SK-N-SH (cell line): ENCODE results near the gene RPS6KB2. TPM values are rescaled to one million over a fixed set of nuclear protein-coding genes. Genes with fewer than 3 reads are reported as not detected.

Experiments used
- CTCF ChIA-PET: fragments of 300-600, 350-600 bp; formaldehyde crosslinking; extraction: SDS; loops from one replicate; lab custom pipeline; 2021; lab: Yijun Ruan, JAX
- POLR2A ChIA-PET: fragments of 350-600 bp; sonication (Branson Sonifier 250); formaldehyde crosslinking; extraction: SDS; loops from one replicate; lab custom pipeline; 2020; ENCODE audit warnings: antibody characterized with exemption, inconsistent platforms; lab: Yijun Ruan, JAX
- DNase-seq: peaks from one replicate; pipeline ENCODE4 v3.0.0; 2012
- H2AFZ ChIP-seq: fragments of 200-600 bp; sonication (generic); 2 replicates; pipeline ENCODE4 v1.8.1; 2016; ENCODE audit warnings: antibody characterized with exemption, mild to moderate bottlenecking, low read depth
- H3F3A ChIP-seq: fragments of 200-600 bp; sonication (generic); replicated peaks from 2 replicates; pipeline ENCODE3; 2016; ENCODE audit warnings: antibody characterized with exemption, mild to moderate bottlenecking; ENCODE audit not compliant: insufficient read depth
- H3K27ac ChIP-seq, 2 experiments: fragments of 200-500 bp in 1 of 2; fragments of 200-600 bp in 1 of 2; sonication (Bioruptor generic) in 1 of 2; sonication (generic), shearing (Covaris generic) in 1 of 2; 2 replicates each; pipeline versions ENCODE4 v1.5.1 to v1.6.1; 2014 to 2016; ENCODE audit warnings: low read depth in 2 of 2, inconsistent platforms in 1 of 2, low read length in 1 of 2, mild to moderate bottlenecking in 1 of 2, mixed read lengths in 1 of 2
- H3K27me3 ChIP-seq: fragments of 200-600 bp; sonication (generic), shearing (Covaris generic); 2 replicates; pipeline ENCODE4 v1.6.1; 2016; ENCODE audit warnings: mixed run types; ENCODE audit not compliant: insufficient read depth
- H3K36me3 ChIP-seq, 2 experiments: fragments of 200-500 bp in 1 of 2; fragments of 200-600 bp in 1 of 2; sonication (Bioruptor generic) in 1 of 2; sonication (generic) in 1 of 2; replicated peaks in 1 of 2; 2 replicates each; pipeline versions ENCODE3 to v1.5.1; 2014 to 2016; ENCODE audit warnings: low read length in 1 of 2, mild to moderate bottlenecking in 1 of 2; ENCODE audit not compliant: insufficient read depth in 2 of 2, control insufficient read depth in 1 of 2
- H3K4me1 ChIP-seq, 2 experiments: fragments of 200-500 bp in 1 of 2; fragments of 200-600 bp in 1 of 2; sonication (Bioruptor generic) in 1 of 2; sonication (generic), shearing (Covaris generic) in 1 of 2; 2 replicates each; pipeline versions ENCODE4 v1.5.1 to v1.6.1; 2014 to 2016; ENCODE audit warnings: low read depth in 1 of 2, low read length in 1 of 2, mixed run types in 1 of 2; ENCODE audit not compliant: insufficient read depth in 2 of 2, control insufficient read depth in 1 of 2
- H3K4me2 ChIP-seq: fragments of 200-600 bp; sonication (generic), shearing (Covaris generic); 2 replicates; pipeline ENCODE4 v1.6.1; 2017; ENCODE audit warnings: mixed run types
- H3K4me3 ChIP-seq, 2 experiments: fragments of 200-500 bp in 1 of 2; fragments of 200-600 bp in 1 of 2; sonication (Bioruptor generic) in 1 of 2; sonication (generic), shearing (Covaris generic) in 1 of 2; 2 replicates each; pipeline versions ENCODE4 v1.5.1 to v1.8.1; 2014 to 2016; ENCODE audit warnings: low read depth in 2 of 2, inconsistent platforms in 1 of 2, low read length in 1 of 2, mild to moderate bottlenecking in 1 of 2, mixed read lengths in 1 of 2, moderate library complexity in 1 of 2
- H3K79me2 ChIP-seq: fragments of 200-600 bp; sonication (generic); 2 replicates; pipeline ENCODE4 v1.8.1; 2017; ENCODE audit warnings: mild to moderate bottlenecking; ENCODE audit not compliant: insufficient read depth
- H3K9ac ChIP-seq: fragments of 200-600 bp; sonication (generic); 2 replicates; pipeline ENCODE4 v1.6.1; 2017; ENCODE audit warnings: mixed run types
- H3K9me2 ChIP-seq: fragments of 200-600 bp; sonication (generic); 2 replicates; pipeline ENCODE4 v1.6.1; 2017; ENCODE audit warnings: mixed run types
- H3K9me3 ChIP-seq: fragments of 200-600 bp; sonication (generic); 2 replicates; pipeline ENCODE4 v1.6.1; 2017; ENCODE audit warnings: mixed run types, mild to moderate bottlenecking, moderate library complexity
- H4K20me1 ChIP-seq: fragments of 200-600 bp; sonication (generic); 2 replicates; pipeline ENCODE4 v1.6.1; 2017; ENCODE audit warnings: mild to moderate bottlenecking, mixed run types; ENCODE audit not compliant: insufficient read depth
- ELF1 ChIP-seq: IDR thresholded peaks from 2 replicates; pipeline ENCODE4 v1.4.0; 2012
- FOXM1 ChIP-seq: IDR thresholded peaks from 2 replicates; pipeline ENCODE4 v1.4.0; 2012; ENCODE audit warnings: low read depth, mild to moderate bottlenecking
- MEF2A ChIP-seq: IDR thresholded peaks from 2 replicates; pipeline ENCODE4 v1.4.0; 2012; ENCODE audit warnings: low read depth, borderline replicate concordance
- MXI1 ChIP-seq: IDR thresholded peaks from 2 replicates; pipeline ENCODE4 v1.6.1; 2012; ENCODE audit warnings: mild to moderate bottlenecking, low read depth, low read length, improper control_type of control experiment
- NFIC ChIP-seq: IDR thresholded peaks from 2 replicates; pipeline ENCODE4 v1.4.0; 2012; ENCODE audit warnings: borderline replicate concordance
- NRF1 ChIP-seq: IDR thresholded peaks from 2 replicates; pipeline ENCODE4 v1.6.1; 2012; ENCODE audit warnings: low read depth, mild to moderate bottlenecking, low read length
- PBX3 ChIP-seq: IDR thresholded peaks from 2 replicates; pipeline ENCODE4; 2012
- POLR2AphosphoS5 ChIP-seq: IDR thresholded peaks from 2 replicates; pipeline ENCODE4 v1.6.1; 2012; ENCODE audit warnings: low read depth, low read length
- RXRA ChIP-seq: IDR thresholded peaks from 2 replicates; pipeline ENCODE4 v1.4.0; 2012; ENCODE audit warnings: low read depth, mild to moderate bottlenecking, borderline replicate concordance
- SIN3A ChIP-seq: IDR thresholded peaks from 2 replicates; pipeline ENCODE4 v1.6.1; 2012; ENCODE audit warnings: low read depth, mild to moderate bottlenecking, low read length, moderate library complexity, borderline replicate concordance
- TAF1 ChIP-seq: IDR thresholded peaks from 2 replicates; pipeline ENCODE4 v1.6.1; 2012; ENCODE audit warnings: low read depth, mild to moderate bottlenecking, low read length, moderate library complexity, borderline replicate concordance
- TCF12 ChIP-seq: IDR thresholded peaks from 2 replicates; pipeline ENCODE4 v1.4.0; 2012
- TEAD4 ChIP-seq: IDR thresholded peaks from 2 replicates; pipeline ENCODE4 v1.4.0; 2012; ENCODE audit warnings: mild to moderate bottlenecking, borderline replicate concordance; ENCODE audit not compliant: insufficient read depth
- USF1 ChIP-seq: IDR thresholded peaks from 2 replicates; pipeline ENCODE4 v1.4.0; 2012; ENCODE audit warnings: low read depth, borderline replicate concordance
- WGBS: methylation state at CpG from one replicate; pipeline ENCODE4 v1.1.6; 2017; ENCODE audit warnings: low lambda C conversion rate; 5-methylcytosine and 5-hydroxymethylcytosine counted together
- polyA plus RNA-seq, 3 experiments: library from polyadenylated mRNA; depleted of rRNA; stranded (reverse); fragments of >200 nt; gene quantifications; 2 replicates each; pipeline ENCODE4 v1.2.3, GENCODE V29; 2012
- TF ChIP-seq, protein P1 (sequence below): IDR thresholded peaks from 2 replicates; pipeline ENCODE4 v1.6.1; 2012; ENCODE audit warnings: mild to moderate bottlenecking, low read depth, low read length, moderate library complexity
- TF ChIP-seq, protein P2 (sequence below): fragments of 150-350 bp; IDR thresholded peaks from 2 replicates; pipeline ENCODE4 v1.6.1; 2016; ENCODE audit warnings: mild to moderate bottlenecking, low read depth, low read length

Gene RPS6KB2
- polyA plus RNA-seq, 1 of the 3 experiments (the other 2 are of a cell fraction), result 52.0 TPM

GRCh38 chr11:67384851-67385366, 43.4 kb upstream of the RPS6KB2 start:
- no peaks in the 10 kb centered on the region for H3K36me3 ChIP-seq
- H3K4me3 ChIP-seq, result no peak overlapping the region
- POLR2A ChIA-PET, result no interaction called here
- peak; percentile 27; the same call in 1 of the 2 replicates for TF ChIP-seq TCF12
- TF ChIP-seq NRF1, result no peak
- 0 out of 2 replicates have a peak, but pooled peaks have one; percentile 14 for TF ChIP-seq SIN3A
- TF ChIP-seq TEAD4, result no peak
- TF ChIP-seq, protein P1, sequence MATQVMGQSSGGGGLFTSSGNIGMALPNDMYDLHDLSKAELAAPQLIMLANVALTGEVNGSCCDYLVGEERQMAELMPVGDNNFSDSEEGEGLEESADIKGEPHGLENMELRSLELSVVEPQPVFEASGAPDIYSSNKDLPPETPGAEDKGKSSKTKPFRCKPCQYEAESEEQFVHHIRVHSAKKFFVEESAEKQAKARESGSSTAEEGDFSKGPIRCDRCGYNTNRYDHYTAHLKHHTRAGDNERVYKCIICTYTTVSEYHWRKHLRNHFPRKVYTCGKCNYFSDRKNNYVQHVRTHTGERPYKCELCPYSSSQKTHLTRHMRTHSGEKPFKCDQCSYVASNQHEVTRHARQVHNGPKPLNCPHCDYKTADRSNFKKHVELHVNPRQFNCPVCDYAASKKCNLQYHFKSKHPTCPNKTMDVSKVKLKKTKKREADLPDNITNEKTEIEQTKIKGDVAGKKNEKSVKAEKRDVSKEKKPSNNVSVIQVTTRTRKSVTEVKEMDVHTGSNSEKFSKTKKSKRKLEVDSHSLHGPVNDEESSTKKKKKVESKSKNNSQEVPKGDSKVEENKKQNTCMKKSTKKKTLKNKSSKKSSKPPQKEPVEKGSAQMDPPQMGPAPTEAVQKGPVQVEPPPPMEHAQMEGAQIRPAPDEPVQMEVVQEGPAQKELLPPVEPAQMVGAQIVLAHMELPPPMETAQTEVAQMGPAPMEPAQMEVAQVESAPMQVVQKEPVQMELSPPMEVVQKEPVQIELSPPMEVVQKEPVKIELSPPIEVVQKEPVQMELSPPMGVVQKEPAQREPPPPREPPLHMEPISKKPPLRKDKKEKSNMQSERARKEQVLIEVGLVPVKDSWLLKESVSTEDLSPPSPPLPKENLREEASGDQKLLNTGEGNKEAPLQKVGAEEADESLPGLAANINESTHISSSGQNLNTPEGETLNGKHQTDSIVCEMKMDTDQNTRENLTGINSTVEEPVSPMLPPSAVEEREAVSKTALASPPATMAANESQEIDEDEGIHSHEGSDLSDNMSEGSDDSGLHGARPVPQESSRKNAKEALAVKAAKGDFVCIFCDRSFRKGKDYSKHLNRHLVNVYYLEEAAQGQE, result no peak
- TF ChIP-seq MXI1, result no peak
- no peak for TF ChIP-seq FOXM1
- no peak for TF ChIP-seq USF1
- TF ChIP-seq NFIC, result peak; percentile 69
- TF ChIP-seq, protein P2, sequence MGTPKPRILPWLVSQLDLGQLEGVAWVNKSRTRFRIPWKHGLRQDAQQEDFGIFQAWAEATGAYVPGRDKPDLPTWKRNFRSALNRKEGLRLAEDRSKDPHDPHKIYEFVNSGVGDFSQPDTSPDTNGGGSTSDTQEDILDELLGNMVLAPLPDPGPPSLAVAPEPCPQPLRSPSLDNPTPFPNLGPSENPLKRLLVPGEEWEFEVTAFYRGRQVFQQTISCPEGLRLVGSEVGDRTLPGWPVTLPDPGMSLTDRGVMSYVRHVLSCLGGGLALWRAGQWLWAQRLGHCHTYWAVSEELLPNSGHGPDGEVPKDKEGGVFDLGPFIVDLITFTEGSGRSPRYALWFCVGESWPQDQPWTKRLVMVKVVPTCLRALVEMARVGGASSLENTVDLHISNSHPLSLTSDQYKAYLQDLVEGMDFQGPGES, result no peak
- peak; percentile 22; the same call in 1 of the 2 replicates for TF ChIP-seq PBX3
- TF ChIP-seq ELF1, result no peak
- TF ChIP-seq POLR2AphosphoS5, result no peak
- TF ChIP-seq TAF1, result no peak
- TF ChIP-seq RXRA, result peak; percentile 47; the same call in 1 of the 2 replicates
- no peak for TF ChIP-seq MEF2A
- TF ChIP-seq, all 33 proteins: peak for 5
- H3K9ac ChIP-seq, result no peak overlapping the region
- CTCF ChIA-PET, result interaction anchor here (0.7 to 19.7 kb wide), 7 partner anchors 13 to 123 kb away, joined by 3 to 955 read pairs (median 8); partner anchors contain the start of genes CLCF1, POLD4 and PPP1CA
- no peak for DNase-seq
- no peaks in the 10 kb centered on the region for H3K79me2 ChIP-seq
- H3K9me3 ChIP-seq, result no peaks in the 10 kb centered on the region
- no peaks in the 10 kb centered on the region for H3K27me3 ChIP-seq
- H3F3A ChIP-seq, result peaks cover 24% of the 10 kb centered on the region
- 17% methylated on average over 3 of the region's 3 CpGs for WGBS
- no peaks in the 10 kb centered on the region for H4K20me1 ChIP-seq
- peaks cover 7 to 13% of the 10 kb centered on the region in 2 experiments; a peak in 3 of 4 replicates for H3K4me1 ChIP-seq
- H3K4me2 ChIP-seq, result peak overlapping the region; percentile 42; the same call in 1 of the 2 replicates
- H3K27ac ChIP-seq, result peak overlapping the region in 1 of 2 experiments; percentile 56; a peak in 2 of 4 replicates
- no peak overlapping the region for H2AFZ ChIP-seq
- no peaks in the 10 kb centered on the region for H3K9me2 ChIP-seq
